Transverse colon (tissue), 4 donors: ENCODE measurements around the gene PLCXD3. TPM values are rescaled to one million over a fixed set of nuclear protein-coding genes. Genes with fewer than 3 reads are reported as not detected.

Experiments used
- DNase-seq: peaks from one replicate; pipeline ENCODE4 v3.0.0-alpha.2; 2019
- H3K27ac ChIP-seq, 4 donors: fragments of 200-600 bp; sonication (generic); 2 replicates each; pipeline ENCODE4 v1.5.1; 2016 to 2018; ENCODE audit warnings: inconsistent platforms in 4 of 4
- H3K27me3 ChIP-seq: fragments of 200-600 bp; sonication (generic); 2 replicates; pipeline ENCODE4 v1.5.1; 2017; ENCODE audit warnings: inconsistent platforms
- H3K36me3 ChIP-seq, 4 donors: fragments of 200-600 bp; sonication (generic); 2 replicates each; pipeline ENCODE4 v1.5.1; 2017 to 2019; ENCODE audit warnings: inconsistent platforms in 4 of 4
- H3K4me1 ChIP-seq, 4 donors: fragments of 200-600 bp; sonication (generic); 2 replicates each; pipeline ENCODE4 v1.5.1; 2017 to 2020; ENCODE audit warnings: inconsistent platforms in 4 of 4
- H3K4me3 ChIP-seq, 4 donors: fragments of 200-600 bp; sonication (generic); 1 replicate in 1 of 4; 2 replicates in 3 of 4; pipeline versions ENCODE4 v1.5.1 to v1.6.1; 2017 to 2019; ENCODE audit warnings: inconsistent platforms in 4 of 4
- H3K9me3 ChIP-seq, 2 donors: fragments of 200-600 bp; sonication (generic); 2 replicates each; pipeline ENCODE4 v1.5.1; 2017 to 2019; ENCODE audit warnings: inconsistent platforms in 2 of 2
- EP300 ChIP-seq: sonication (generic); formaldehyde crosslinking; IDR thresholded peaks from one replicate; pipeline ENCODE4 v1.6.1; 2017; ENCODE audit warnings: antibody characterized with exemption, low read depth
- POLR2A ChIP-seq: fragments of 450-650 bp; IDR thresholded peaks from one replicate; pipeline ENCODE4 v1.6.1; 2016; ENCODE audit warnings: antibody characterized with exemption, mild to moderate bottlenecking, moderate library complexity
- POLR2AphosphoS5 ChIP-seq, 3 donors: sonication (generic); formaldehyde crosslinking; IDR thresholded peaks; one replicate each; pipeline ENCODE4 v1.6.1; 2016; ENCODE audit warnings: antibody characterized with exemption in 3 of 3
- WGBS, 2 donors: methylation state at CpG; one replicate each; pipeline ENCODE4 v1.1.5; 2018; ENCODE audit warnings: low coverage in 1 of 2; 5-methylcytosine and 5-hydroxymethylcytosine counted together
- in situ Hi-C, 4 donors: fragments of 200-750 bp; cut with MboI; loops; one replicate each; pipeline versions ENCODE4 v1.15.0 to v1.15.1; 2017; ENCODE audit warnings: low sequenced_read_pairs in 3 of 4, low pct_ligation_motif_present in 1 of 4, low pct_unique_long_range_greater_than_20kb in 1 of 4
- intact Hi-C: fragments of 100-400 bp; cut with DNase I; formaldehyde crosslinking; loops from one replicate; pipeline ENCODE4 v1.15.1; 2023; ENCODE audit warnings: low total_unique reads
- total RNA-seq, 4 donors: library from RNA; depleted of rRNA; stranded (reverse); fragments of >200 nt; gene quantifications; one replicate each; pipeline ENCODE4 v1.1.0, GENCODE V29; 2016
- TF ChIP-seq, protein P1 (sequence below), 5 experiments: fragments of 200-600 bp in 3 of 5; fragments of 450-650 bp in 2 of 5; sonication (generic) in 3 of 5; IDR thresholded peaks; 1 replicate in 2 of 5; 2 replicates in 3 of 5; pipeline ENCODE4 v1.5.1; 2016 to 2017; ENCODE audit warnings: antibody characterized with exemption in 5 of 5, inconsistent platforms in 3 of 5, mild to moderate bottlenecking in 2 of 5, moderate library complexity in 1 of 5

PLCXD3 gene
- total RNA-seq, 4 donors from 2014 or later, result 0.64 to 1.9 (median 0.68) TPM; not detected in 1

DNA sequence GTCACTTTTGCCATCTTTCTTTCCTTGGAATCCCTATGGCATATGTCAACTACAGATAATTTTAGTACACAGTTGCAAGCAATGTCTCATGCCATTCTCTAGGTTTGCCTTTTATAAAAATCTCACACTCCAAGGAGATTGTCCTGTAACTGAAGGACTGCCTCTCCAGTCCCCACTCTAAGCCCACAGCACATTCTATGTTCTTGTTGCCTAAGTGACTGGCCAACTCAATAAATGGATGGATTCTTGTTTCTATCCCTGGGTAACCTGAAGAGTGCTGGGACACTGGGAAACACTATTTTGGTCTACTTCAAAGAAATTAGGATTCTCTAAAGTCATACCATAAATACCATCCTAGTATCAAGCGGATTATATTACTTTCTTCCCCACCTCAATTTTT lies 145.0 kb downstream of the PLCXD3 start:
- DNase-seq, result no peak

DNA sequence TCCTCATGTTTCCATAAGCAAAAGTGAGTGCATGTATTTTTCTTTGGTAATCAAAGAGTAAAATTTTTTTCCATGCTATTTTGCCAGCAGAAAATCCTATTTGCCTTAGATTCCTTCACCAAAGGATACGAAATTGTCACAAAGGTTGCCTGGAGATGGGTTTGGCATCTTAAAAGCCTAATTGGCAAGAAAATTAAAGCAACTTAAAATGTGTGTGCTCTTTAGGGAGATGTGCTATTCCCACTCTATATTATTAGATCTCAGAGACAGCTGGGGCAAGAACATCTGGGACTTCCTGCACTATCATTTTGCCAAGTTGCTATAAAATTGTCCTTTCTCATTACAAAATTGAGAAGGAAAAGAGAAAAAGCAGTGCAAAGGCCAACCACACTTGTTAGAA lies 146.1 kb downstream of the PLCXD3 start:
- Histone ChIP-seq H3K27me3 (no peaks in the 10 kb centered on the region), H3K4me1 (no peaks in the 10 kb centered on the region), H3K4me3 (no peak overlapping the region), H3K36me3 (no peaks in the 10 kb centered on the region), H3K9me3 (no peaks in the 10 kb centered on the region), H3K27ac (no peak overlapping the region)
- intact Hi-C loops, result no loop called here
- WGBS, 2 donors, result 42 to 50% methylated on average over 1 of the region's 1 CpG
- in situ Hi-C loops, result no loop called here
- no peak for DNase-seq
- TF ChIP-seq EP300, result no peak
- TF ChIP-seq POLR2A, result no peak
- TF ChIP-seq, protein P1, sequence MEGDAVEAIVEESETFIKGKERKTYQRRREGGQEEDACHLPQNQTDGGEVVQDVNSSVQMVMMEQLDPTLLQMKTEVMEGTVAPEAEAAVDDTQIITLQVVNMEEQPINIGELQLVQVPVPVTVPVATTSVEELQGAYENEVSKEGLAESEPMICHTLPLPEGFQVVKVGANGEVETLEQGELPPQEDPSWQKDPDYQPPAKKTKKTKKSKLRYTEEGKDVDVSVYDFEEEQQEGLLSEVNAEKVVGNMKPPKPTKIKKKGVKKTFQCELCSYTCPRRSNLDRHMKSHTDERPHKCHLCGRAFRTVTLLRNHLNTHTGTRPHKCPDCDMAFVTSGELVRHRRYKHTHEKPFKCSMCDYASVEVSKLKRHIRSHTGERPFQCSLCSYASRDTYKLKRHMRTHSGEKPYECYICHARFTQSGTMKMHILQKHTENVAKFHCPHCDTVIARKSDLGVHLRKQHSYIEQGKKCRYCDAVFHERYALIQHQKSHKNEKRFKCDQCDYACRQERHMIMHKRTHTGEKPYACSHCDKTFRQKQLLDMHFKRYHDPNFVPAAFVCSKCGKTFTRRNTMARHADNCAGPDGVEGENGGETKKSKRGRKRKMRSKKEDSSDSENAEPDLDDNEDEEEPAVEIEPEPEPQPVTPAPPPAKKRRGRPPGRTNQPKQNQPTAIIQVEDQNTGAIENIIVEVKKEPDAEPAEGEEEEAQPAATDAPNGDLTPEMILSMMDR (IDR thresholded peaks at IDR 0.05), result no peak
- TF ChIP-seq POLR2AphosphoS5 (IDR thresholded peaks at IDR 0.05), result no peak

More for the DNA sequence above, 145.0 kb downstream of the PLCXD3 start:
- in situ Hi-C loops, result no loop called here
- TF ChIP-seq POLR2A (no peak), EP300 (no peak)
- TF ChIP-seq, protein P1 (IDR thresholded peaks at IDR 0.05), result no peak
- WGBS, 2 donors, result 0 to 38% methylated on average over 1 of the region's 1 CpG
- no peaks in the 10 kb centered on the region for H3K36me3 ChIP-seq
- H3K4me3 ChIP-seq, result no peak overlapping the region
- no peaks in the 10 kb centered on the region for H3K4me1 ChIP-seq
- H3K27ac ChIP-seq, result no peak overlapping the region
- H3K27me3 ChIP-seq, result no peaks in the 10 kb centered on the region
- intact Hi-C loops, result no loop called here
- H3K9me3 ChIP-seq, result no peaks in the 10 kb centered on the region

DNA sequence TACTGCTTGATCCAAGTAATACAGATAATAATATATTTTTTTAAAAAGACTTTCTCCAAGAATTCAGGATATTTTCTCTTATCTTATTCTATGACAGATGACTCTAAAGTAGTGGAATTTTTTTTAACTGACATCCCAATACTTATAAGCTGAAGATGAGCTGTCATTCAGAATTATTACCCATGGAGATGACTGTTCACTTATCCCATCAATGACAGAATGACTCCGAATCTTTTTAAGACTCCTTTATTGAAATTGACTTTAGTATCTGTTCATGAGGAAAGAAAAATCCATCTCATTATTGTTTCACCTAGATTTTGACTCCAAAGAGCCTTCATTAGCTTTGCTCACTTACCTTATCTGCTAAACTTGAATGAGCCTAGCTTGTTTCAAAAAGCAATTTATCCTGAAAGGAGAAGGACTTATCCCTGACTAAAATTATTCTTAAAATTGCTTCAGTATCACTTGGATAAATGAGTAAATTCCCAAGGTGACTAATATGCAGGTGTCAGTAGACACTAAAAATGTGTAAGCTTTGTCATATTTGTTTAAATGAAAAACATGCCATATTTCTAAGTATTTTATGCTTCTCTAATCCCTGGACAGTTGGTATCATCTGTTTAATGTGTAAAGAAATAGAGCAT lies 146.9 kb downstream of the PLCXD3 start:
- Histone ChIP-seq H3K9me3 (no peaks in the 10 kb centered on the region), H3K27me3 (no peaks in the 10 kb centered on the region), H3K36me3 (no peaks in the 10 kb centered on the region), H3K4me1 (no peaks in the 10 kb centered on the region), H3K4me3 (no peak overlapping the region), H3K27ac (no peak overlapping the region)
- no peak for DNase-seq
- intact Hi-C loops, result no loop called here
- TF ChIP-seq EP300 (no peak), POLR2AphosphoS5 (IDR thresholded peaks at IDR 0.05) (no peak), POLR2A (no peak)
- TF ChIP-seq, protein P1 (IDR thresholded peaks at IDR 0.05), result no peak
- in situ Hi-C loops, result no loop called here
- 75 to 87% methylated on average over 1 of the region's 1 CpG for WGBS, 2 donors

DNA sequence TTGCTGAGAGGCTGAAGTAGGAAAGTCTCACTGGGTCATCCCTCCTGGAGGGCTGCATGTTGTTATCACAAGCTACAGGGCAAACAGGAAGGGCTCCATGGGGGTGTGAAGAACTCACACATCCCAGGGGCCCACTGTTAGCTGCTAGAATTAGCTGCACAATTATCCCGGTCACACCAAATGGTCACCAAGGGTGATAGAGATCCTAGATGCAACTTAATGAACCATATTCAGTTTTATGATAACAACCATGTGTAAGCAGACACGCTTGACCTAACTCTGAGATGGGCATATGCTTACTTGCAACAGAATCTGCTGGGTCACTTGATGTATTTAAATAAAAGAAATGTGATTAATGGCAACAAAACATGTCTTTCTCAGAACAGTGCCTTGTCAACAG lies 153.6 kb downstream of the PLCXD3 start:
- TF ChIP-seq POLR2A (no peak), EP300 (no peak), POLR2AphosphoS5 (IDR thresholded peaks at IDR 0.05) (no peak)
- TF ChIP-seq, protein P1 (IDR thresholded peaks at IDR 0.05), result no peak
- intact Hi-C loops (no loop called here), in situ Hi-C loops (no loop called here)
- Histone ChIP-seq H3K36me3 (no peaks in the 10 kb centered on the region), H3K9me3 (no peaks in the 10 kb centered on the region), H3K4me1 (no peaks in the 10 kb centered on the region), H3K27ac (no peak overlapping the region), H3K27me3 (no peaks in the 10 kb centered on the region), H3K4me3 (no peak overlapping the region)
- WGBS, 2 donors, result 56 to 68% methylated on average over 2 of the region's 2 CpGs
- DNase-seq, result no peak
